ENCODE data around the gene GRK5.

Gene GRK5

DNA sequence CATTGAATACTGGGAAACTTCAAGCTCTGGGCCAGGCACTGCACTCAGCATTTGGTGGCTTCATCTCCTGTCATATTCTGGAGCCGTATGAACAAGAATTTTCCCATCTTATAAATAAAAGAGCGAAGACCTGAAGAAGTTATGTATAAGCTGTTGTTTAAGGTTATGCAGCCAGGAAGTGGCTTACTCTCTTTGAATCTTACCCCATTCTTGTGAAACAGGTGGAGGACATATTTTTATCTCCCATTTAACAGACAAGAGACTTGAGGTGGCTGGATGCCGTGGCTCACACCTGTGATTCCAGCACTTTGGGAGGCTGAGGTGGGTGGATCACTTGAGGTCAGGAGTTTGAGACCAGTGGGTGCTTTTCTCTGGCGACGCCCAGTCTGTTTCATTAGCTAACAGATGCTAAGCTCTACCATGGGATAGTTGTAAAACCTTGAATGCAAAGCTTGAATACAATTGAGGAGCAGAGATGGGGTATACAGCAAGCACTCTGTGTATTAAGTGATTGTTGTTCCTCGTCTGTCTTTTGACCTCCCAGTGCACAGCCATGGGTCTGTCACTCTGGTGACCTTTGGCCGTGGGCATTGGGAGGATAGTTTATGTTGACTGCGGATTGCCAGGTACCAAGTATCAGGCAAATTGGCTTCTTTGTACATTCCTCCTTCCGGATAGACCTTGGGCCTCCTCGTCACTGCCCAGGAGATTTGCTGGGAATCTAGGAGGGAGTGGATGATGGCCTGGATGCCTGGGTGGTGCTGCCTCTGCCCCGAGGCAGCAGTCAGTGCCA is 85.8 kb downstream of the GRK5 start:
- DNase-seq (ENCODE audit: low read depth in 4 of 4, low spot score in 1 of 4) = no peak

DNA sequence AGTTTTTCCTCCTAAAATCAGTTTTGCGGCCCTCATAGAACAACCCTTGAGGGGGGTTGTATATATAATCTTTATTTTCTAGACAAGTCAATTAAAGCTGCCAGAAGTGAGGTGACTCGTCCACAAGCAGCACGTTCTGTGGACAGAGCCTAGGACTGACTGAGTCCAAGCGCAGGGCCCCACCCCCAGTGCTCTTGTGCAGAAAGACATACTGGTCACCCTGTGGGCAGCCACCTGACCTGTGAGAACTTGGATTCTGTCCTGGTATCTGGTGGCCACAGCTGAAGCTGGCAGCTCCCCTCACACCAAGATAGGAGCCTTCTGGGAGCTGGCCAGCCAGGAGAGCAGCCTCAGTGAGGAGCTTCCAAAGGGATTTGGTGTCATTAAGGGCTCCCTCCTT is 89.3 kb downstream of the GRK5 start:
- no peak for DNase-seq (ENCODE audit: low read depth in 4 of 4, low spot score in 1 of 4)

DNA sequence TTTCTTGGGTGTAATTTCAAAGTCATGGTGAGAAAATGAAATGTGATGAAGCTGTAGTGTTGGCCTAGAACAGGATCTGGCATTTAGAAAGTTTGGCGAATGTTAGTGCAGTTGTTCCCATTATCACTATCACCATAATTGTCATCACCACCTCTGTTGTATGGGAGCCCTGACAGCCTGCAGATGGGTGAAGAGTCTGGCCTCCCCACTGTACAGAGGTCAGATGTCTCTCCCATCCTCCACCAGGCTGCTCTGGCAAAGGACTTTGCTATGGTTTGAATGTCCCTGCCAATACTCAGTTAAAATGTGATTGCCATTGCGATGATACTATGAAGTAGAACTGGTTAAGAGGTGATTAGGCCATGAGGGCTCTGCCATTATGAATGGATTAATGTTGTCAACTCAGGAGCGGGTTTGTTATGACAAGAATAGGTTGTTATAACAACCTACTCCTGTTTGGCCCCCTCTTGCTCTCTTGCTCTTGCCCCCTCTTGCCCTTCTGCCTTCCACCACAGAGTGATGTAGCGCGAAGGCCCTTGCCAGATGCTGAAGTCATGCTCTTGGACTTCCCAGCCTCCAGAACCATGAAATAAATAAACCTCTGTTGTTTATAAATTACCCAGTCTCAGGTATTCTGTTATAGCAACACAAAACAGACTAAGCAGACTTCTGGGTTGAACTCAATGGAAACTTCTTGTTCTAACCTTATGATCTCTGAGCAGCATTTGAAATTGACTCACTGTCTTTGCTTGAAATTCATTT is 90.0 kb downstream of the GRK5 start:
- no peak for DNase-seq (ENCODE audit: low read depth in 4 of 4, low spot score in 1 of 4)

DNA sequence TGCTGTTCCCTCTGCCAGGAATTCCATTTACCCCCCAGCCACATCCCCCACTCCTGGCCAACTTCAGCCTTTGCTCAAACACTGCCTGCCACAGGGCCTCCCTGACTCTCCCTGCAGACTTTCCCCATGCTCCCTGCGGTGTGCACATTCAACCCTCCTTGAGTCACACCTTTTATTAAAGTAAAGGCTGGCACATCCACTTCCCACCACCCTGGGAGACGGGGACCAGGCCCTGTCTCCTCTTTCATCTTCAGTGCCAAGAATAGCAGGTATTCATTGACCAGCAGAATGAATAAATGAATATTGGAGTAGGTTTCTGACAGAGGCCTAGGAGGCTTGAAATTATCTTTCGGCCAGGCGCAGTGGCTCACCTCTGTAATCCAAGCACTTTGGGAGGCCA is 91.4 kb downstream of the GRK5 start:
- DNase-seq (ENCODE audit: low read depth in 4 of 4, low spot score in 1 of 4) = no peak

DNA sequence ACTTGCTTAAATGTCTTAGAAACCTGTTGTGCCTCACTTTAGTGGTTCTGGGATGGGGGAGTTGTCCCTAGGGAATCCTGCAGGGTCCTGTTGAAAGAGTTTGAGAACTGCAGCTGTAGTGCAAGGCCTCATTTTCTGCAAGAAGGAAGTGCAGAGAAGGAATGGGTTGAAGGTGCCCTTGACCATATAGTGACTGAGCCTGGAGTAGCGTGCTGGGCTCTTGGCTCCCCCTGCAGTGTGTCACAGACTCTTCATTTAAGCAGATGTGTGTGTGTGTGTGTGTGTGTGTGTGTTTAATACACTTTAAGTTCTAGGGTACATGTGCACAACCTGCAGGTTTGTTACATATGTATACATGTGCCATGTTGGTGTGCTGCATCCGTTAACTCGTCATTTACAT is 92.2 kb downstream of the GRK5 start:
- no peak for DNase-seq (ENCODE audit: low read depth in 4 of 4, low spot score in 1 of 4)

DNA sequence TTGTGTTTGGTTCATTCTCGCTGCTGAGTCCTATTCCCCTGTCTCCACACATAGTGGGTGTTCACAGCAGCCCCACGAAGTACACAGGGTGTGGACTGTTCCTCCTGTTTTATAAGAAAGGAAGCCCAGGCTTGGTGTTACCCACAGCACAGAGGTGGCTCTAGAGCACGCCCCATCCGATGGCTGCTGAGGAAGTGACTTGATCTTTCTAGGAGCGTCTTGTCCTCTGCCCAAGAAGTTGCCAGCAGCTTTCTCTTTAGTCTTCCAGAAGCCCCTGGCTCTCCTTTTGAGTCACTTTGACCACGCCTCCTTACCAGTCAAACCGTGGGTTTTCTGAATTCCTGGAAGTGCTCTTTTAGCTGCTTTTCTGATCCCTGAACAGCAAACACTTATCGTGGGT is 94.0 kb downstream of the GRK5 start:
- DNase-seq (ENCODE audit: low read depth in 4 of 4, low spot score in 1 of 4) = peak in 3 of 4 experiments; percentile 25 to 57 (median 40)

DNA sequence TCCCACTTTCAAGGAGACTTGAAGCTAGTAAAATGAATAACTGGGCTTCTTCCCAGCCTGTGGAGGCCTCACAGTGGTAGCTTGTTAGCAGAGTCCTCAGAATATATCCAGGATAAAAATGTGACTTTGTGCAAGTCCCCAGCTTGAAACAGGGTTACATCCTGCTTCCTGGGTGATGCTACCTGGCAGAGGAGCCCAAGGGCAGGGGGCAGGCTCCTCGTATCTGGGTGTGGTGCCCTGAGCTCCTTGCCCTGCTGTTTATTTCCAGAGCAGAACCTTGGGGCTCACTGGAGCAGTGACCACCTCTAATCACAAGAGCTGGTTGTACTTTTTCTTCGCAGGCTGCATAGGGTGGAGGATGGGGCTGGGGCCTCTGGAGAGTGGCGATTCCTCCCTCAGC is 94.8 kb downstream of the GRK5 start:
- no peak for DNase-seq (ENCODE audit: low read depth in 4 of 4, low spot score in 1 of 4)

DNA sequence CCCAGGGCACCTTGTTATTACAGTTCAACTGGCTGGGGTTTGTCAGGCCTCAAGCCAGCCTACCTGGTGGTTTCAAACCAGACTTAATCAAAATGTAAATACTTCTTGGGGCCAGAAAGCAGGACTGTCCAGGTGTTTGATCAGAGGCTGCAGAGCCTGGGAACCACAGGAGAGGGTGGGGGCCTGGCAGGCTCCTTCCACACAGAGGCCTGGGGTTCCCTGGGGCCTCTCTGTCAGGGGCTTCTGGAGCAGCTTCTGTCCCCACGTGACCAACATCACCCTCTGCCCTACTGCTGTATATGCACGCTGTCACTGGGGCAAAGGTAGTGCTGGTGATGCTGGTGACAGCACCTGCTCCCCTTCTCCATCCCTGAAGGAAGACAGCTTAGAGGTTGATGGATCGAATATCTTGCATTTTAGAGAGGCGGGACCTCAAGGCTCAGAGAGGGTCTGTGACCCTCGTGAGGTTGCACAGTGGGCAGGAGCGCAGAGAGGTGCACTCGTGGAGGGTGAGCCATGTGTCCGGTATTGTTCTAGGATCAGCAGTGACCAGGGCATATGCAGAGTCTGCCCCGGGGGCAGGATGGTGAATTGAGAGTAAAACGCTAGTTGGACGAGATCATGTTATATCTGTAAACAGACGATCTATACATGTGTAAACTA is 95.4 kb downstream of the GRK5 start:
- DNase-seq (ENCODE audit: low read depth in 4 of 4, low spot score in 1 of 4) = no peak

DNA sequence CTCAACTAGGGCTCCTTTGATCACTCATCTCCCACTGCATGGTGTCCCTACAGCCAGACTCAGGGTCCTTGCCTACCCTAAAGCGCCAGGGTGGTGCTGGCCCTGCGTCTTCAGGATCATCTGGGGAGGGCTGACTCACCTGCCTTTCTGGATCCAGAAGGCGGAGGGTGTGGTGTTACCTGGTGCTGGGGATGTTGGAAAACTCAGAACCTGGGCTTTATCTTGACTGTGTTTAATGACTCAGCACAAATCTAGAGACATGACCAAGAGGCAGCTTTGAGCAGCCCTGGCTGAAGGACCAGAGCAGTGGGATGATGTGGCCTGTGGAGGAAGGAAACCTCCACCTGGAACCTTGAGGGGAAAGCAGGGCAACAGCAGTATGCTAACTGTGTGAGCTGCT is 96.5 kb downstream of the GRK5 start:
- DNase-seq (ENCODE audit: low read depth in 4 of 4, low spot score in 1 of 4) = no peak

DNA sequence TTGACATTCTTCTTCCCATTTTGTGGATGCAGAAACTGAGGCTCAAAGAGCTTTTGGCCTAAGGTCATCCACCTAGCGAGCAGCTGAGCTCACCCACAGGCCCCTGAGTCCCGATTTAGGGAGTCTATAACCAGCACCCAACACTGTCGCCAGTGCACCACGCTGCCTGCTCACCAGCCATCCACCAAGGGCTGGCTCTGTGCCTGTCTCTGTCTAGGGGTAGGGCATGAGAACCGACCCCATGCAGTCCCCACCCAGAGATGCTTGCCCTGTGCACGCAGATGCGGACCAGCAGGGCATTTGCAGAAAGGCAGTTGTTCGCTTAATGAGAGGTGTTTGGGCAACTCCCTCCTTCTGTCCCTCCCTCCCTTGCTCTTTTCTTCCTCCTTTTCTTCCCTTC is 97.2 kb downstream of the GRK5 start:
- DNase-seq (ENCODE audit: low read depth in 4 of 4, low spot score in 1 of 4) = no peak

DNA sequence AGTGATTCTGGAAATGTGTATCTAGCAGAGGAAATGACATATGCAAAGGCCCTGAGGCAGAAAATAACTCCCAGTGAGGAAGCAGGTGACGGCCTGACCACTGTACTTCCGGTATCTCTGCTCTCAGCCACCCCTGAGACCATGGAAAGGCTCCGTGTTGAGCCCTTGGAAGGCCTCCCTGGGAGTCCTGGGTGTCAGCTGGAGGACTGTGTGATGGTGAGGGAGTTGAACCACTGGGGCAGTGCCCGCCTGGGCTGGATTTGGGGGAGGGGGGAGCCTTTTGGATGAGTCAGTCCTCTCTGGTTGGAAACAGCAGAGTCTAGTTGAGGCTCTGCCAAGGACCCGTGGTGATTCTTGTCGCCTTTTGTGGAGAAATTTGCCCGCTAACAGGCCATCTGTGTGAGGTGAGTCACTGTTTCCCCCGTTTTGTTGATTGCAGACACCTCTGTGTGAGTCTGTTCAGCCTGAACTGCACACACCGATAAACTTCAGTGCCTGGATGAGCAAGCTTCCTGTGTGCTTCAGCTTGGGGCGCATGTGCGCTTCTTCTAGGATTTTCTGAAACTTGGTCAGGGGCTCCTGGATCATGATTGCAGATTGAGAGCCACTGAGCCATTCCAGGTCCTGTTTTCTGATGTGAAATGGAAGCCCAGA is 98.6 kb downstream of the GRK5 start:
- DNase-seq (ENCODE audit: low read depth in 4 of 4, low spot score in 1 of 4) = peak; percentile 53 to 83 (median 70)

DNA sequence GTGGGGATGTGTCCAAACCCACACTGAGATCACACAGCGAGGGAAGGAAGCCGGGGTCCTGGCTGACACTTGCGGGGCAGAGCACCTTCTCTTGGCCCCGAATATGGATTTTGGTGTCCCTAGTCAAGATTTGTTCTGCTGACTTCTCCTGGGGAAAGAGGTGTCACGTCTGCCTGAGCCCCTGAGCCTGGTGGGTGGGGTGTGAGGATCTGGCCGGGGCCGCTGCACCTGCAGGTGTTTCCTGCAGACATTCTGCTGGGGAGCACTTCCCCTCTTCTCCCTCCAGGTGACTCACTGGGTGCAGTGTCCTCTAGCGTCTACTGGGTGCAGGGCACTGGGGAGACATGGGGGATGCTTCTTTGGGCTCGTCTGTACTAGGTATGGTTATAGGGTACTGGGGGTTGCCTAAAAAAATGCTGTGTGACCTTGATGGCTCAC is 99.2 kb downstream of the GRK5 start:
- peak; percentile 19 to 53 (median 40) for DNase-seq (ENCODE audit: low read depth in 4 of 4, low spot score in 1 of 4)

DNA sequence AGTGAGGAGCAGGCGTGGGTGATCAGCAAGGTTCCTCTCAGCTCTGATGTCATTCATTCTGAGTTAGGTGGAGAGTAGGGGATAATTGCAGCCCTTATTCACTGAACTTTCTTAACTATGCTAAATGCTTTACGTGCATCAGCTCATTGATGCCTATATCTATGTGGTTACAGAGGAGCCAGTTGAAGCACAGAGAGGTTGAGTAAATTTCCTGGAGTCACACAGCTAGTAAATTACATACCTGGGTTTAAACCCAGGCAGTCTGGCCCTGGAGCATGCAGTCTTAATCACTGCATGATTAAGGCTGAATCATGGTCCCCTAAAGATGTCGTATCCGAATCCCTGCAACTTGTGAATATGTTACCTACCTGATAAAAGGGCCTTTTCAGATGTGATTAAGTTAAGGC is 99.6 kb downstream of the GRK5 start:
- DNase-seq (ENCODE audit: low read depth in 4 of 4, low spot score in 1 of 4) = no peak

DNA sequence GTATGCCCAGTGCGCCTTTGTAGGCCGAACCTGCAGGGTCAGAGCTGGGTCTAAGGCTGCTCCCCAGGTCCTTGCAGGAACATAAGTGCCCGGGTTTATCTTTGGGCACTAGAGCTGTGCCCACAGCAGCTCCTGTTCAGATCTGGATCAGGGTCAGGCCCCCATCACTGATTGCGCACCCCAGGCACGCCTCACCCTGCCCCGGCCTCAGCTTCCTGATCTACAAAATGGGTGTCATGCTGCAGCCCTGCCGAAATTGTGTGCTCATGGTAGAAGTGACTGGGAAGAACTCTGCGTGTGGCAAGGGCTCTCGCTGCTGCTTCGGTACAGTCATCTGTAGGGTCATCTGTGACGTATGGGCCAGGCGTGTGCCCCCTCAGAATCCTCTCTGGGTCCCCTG is 100.7 kb downstream of the GRK5 start:
- DNase-seq (ENCODE audit: low read depth in 4 of 4, low spot score in 1 of 4) = no peak

DNA sequence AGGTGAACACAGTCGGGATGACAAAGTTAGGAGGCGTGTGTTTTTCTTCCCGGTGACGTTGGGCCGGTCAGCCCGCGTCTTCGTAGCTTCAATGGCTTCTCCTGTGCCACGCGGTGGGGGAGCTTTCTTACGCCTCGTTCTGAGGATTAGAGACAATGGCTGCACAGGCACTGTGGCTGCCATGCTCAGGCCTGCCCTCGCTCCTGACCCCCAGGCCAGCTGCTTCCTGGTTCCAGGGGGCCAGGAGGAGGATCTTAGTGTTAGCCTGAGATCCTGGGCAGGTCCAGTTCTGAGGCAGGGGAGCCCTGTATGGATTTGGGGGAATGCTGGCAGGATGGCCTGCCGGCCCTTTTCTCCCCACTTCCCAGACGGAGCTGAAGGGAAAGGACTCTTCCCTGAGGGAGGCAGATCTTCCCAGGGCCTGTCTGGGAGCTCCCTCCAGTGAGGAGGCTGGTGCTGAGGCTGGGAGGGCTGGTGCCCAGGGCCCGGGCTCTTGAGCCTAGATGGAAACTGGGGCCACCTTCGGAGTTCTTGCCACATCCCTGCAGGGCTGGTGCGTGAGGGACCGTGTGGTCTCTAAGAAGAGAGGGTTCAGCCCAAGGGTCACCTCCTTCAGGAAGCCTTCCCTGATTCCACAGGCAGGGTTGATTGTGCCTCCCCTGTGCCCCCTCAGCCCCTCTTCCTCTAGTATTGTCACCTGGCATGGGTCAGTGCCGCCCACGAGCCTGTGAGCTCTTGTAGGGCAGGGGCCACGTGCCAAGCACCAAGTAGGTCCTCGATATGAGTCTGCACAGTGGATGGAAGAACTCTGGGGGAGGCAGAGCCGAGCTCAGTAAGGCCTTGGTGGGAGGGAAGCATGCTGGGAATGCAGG is 101.4 kb downstream of the GRK5 start:
- DNase-seq (ENCODE audit: low read depth in 4 of 4, low spot score in 1 of 4) = no peak

DNA sequence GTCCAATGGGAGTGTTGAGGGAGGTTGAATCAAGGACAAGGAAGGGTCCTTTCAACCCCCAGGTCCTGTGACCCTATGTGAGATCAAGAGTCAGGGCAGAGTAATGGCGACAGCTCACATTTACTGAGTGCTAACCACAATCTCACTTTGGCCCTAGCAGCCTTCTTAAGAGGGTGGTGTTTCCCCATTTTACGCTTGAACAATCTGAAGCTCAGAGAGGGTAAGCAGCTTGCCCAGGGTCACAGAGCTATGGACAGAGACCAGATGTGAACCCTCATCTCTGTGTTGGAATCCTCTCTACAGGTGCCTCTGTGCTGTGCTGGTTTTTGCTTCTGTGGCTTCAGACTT is 102.0 kb downstream of the GRK5 start:
- DNase-seq (ENCODE audit: low read depth in 4 of 4, low spot score in 1 of 4) = no peak

DNA sequence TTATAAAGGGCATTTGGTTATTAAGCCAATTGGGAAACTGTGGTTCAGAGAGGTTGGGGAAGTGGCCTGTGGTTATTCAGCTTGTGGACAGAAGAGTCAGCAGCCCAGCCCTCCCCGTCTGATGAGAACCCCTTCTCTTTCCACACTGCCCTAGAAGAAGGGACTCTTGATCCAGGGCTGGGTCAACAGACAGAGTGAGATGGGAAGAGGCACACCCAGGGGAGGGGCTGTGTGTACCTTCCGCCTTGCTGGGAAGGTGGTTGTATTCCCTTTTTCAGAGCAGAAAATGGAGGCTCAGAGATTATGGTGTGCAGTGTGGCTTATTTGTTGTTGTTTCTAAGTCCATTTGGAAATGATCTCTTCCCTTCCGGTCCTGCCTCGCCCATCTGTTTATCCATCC is 103.4 kb downstream of the GRK5 start:
- no peak for DNase-seq (ENCODE audit: low read depth in 4 of 4, low spot score in 1 of 4)

DNA sequence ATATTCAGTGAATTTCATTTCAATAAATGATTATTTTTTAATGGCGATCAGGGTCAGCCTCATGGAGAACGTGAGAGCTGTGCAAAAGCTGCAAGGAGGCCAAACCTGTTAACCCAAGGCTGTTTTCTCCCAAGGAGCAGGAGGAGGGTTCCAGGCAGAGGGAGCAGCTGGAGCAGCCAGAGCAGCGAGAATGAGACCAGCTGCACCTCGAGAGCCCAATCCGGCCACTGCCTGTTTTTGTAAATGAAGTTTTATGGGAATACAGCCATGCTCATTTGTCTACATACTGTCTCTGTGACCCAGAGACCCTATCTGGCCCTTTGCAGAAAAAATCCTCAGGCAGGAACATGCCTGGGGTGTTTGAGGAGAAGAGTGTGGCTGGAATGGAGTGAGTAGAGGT is 104.9 kb downstream of the GRK5 start:
- no peak for DNase-seq (ENCODE audit: low read depth in 4 of 4, low spot score in 1 of 4)

DNA sequence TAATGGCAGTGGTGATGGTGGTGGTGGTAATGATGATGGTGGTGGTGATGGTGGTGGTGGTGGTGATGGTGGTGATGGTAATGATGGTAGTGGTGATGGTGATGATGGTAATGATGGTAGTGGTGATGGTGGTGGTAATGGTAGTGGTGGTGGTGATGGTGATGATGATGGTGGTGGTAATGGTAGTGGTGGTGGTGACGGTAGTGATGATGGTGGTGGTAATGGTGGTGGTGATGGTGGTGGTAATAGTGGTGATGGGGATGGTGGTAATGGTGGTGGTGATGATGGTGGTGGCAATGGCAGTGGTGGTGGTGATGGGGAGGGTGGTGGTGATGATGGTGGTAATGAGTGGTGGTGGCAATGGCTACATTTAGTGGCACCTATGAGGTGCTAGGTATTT is 105.7 kb downstream of the GRK5 start:
- no peak for DNase-seq (ENCODE audit: low read depth in 4 of 4, low spot score in 1 of 4)

DNA sequence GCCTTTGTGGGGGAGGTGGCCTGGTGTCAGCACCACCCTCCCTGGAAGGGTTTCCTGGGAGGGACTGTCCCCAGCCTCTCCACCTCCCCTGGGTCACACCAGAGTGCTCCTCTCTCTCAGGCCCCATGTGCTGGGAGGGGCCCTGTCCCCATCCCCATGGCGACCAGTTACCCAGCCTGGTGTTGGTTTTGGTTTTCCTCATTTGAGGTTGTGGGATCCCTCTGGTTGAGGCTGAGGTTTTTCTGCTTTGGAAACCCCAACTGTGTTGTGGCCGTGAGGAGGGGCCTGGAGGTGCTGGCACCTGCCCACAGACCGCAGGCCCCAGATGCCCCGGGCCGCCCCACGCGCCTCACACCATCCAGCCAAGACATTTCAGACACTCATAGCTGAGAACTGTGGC is 106.3 kb downstream of the GRK5 start:
- DNase-seq (ENCODE audit: low read depth in 4 of 4, low spot score in 1 of 4) = peak in 2 of 4 experiments; percentile 20 to 64

DNA sequence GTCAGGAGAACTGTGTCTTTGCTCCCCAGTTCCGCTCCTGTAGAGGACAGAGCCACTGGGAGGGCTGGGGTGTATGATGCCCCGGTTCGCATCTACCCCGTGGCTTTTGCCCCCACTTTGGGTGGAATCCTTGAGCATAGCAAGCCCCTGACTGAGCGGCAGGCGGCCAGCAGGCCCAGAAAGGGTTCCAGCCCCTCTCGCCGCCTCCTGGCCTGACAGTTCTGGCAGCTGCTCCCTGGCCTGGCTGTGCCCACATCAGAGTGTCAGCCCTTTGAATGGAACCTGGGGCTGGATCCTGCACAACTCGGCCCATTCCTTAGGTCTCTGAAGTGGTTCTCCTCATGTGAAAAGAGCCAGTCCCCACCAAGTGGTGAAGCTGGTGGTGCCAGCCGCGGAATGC is 106.7 kb downstream of the GRK5 start:
- DNase-seq (ENCODE audit: low read depth in 4 of 4, low spot score in 1 of 4) = no peak

All from stimulated activated CD4-positive, alpha-beta T cell treated with anti-CD3 and anti-CD28 coated beads, Interleukin-1b, Interleukin-23, amount 100 ng/mL, for 24 hours (primary cell).